HCT116 (cell line): Measurements from ENCODE around the gene CXorf49. TPM values are rescaled to one million over a fixed set of nuclear protein-coding genes. Genes with fewer than 3 reads are reported as not detected.

ENCODE experiments used
- ATAC-seq: fragments of 200-7000 bp; cut with Tn5 transposase; 2 replicates; pipeline ENCODE4 v1.9.1; 2020; ENCODE audit warnings: mild to moderate bottlenecking, moderate library complexity
- BruUV-seq: library from RNA; stranded (reverse); fragments of 400-500 nt; replicated peaks from 2 replicates; lab custom pipeline; 2021; lab: Mats Ljungman, UMichigan
- CTCF ChIA-PET: fragments of 300-600 bp; sonication (Branson Sonifier 250); formaldehyde crosslinking; loops from one replicate; lab custom pipeline; 2021; ENCODE audit warnings: antibody characterized with exemption; lab: Charles Lee
- POLR2A ChIA-PET: fragments of 300-600, 350-600 bp; sonication (Branson Sonifier 250); formaldehyde crosslinking; loops from one replicate; lab custom pipeline; 2021; ENCODE audit warnings: antibody characterized with exemption; lab: Charles Lee
- RAD21 ChIA-PET, 2 experiments: fragments of 300-600 bp; sonication (Branson Sonifier 250); formaldehyde crosslinking; loops; one replicate each; lab custom pipeline; 2023; ENCODE audit warnings: low total read pairs in 2 of 2; ENCODE audit not compliant: uncharacterized antibody in 2 of 2, unreplicated experiment in 2 of 2, low non-redundant PET in 1 of 2; lab: Charles Lee
- DNase-seq: peaks from one replicate; pipeline ENCODE4 v3.0.0-alpha.2; 2010; ENCODE audit warnings: low read depth, low spot score
- H2AFZ ChIP-seq: fragments of 200-600 bp; shearing (Covaris generic), sonication (generic); 2 replicates; pipeline ENCODE4 v1.6.1; 2017; ENCODE audit warnings: low read depth, mixed run types, mixed read lengths, antibody characterized with exemption, low read length; ENCODE audit not compliant: poor library complexity, severe bottlenecking
- H3K27ac ChIP-seq: 2 replicates; pipeline ENCODE4 v1.5.1; 2012; ENCODE audit warnings: low read depth, low read length
- H3K27me3 ChIP-seq: fragments of 200-600 bp; sonication (generic); 2 replicates; pipeline ENCODE4 v1.6.1; 2016; ENCODE audit warnings: mixed run types, low read length, mixed read lengths; ENCODE audit not compliant: insufficient read depth
- H3K36me3 ChIP-seq, 2 experiments: fragments of 200-500 bp in 1 of 2; fragments of 200-600 bp in 1 of 2; sonication (Bioruptor generic) in 1 of 2; sonication (generic) in 1 of 2; 2 replicates each; pipeline versions ENCODE4 v1.5.1 to v1.6.1; 2014 to 2016; ENCODE audit warnings: low read length in 2 of 2, inconsistent platforms in 1 of 2, mixed read lengths in 1 of 2, mixed run types in 1 of 2; ENCODE audit not compliant: insufficient read depth in 2 of 2, control insufficient read depth in 1 of 2
- H3K4me1 ChIP-seq, 2 experiments: fragments of 200-600 bp in 1 of 2; sonication (generic) in 1 of 2; 2 replicates each; pipeline versions ENCODE4 v1.5.1 to v1.6.1; 2012 to 2017; ENCODE audit warnings: low read length in 2 of 2, inconsistent platforms in 1 of 2, mild to moderate bottlenecking in 1 of 2, mixed read lengths in 1 of 2, mixed run types in 1 of 2, moderate library complexity in 1 of 2; ENCODE audit not compliant: insufficient read depth in 2 of 2, control insufficient read depth in 1 of 2
- H3K4me2 ChIP-seq: fragments of 200-600 bp; sonication (generic); 2 replicates; pipeline ENCODE4 v1.6.1; 2017; ENCODE audit warnings: mixed run types, low read length, mixed read lengths
- H3K4me3 ChIP-seq, 2 experiments: fragments of 200-600 bp in 1 of 2; sonication (generic) in 1 of 2; replicated peaks in 1 of 2; 2 replicates each; pipeline ENCODE4 v1.5.1; 2011 to 2016; ENCODE audit warnings: low read length in 2 of 2, control low read depth in 1 of 2, low read depth in 1 of 2, mild to moderate bottlenecking in 1 of 2, mixed read lengths in 1 of 2, mixed run types in 1 of 2
- H3K79me2 ChIP-seq: fragments of 200-600 bp; sonication (generic); 2 replicates; pipeline ENCODE4 v1.6.1; 2017; ENCODE audit warnings: mild to moderate bottlenecking, mixed run types, low read length, moderate library complexity, mixed read lengths; ENCODE audit not compliant: insufficient read depth
- H3K9ac ChIP-seq: fragments of 200-600 bp; sonication (generic); 2 replicates; pipeline ENCODE4 v1.6.1; 2016; ENCODE audit warnings: low read length, mixed read lengths
- H3K9me2 ChIP-seq: fragments of 200-600 bp; sonication (generic), shearing (Covaris generic); 2 replicates; pipeline ENCODE4 v1.6.1; 2017; ENCODE audit warnings: mixed run types, mild to moderate bottlenecking, moderate library complexity; ENCODE audit not compliant: insufficient read depth
- H3K9me3 ChIP-seq, 2 experiments: fragments of 200-500 bp in 1 of 2; fragments of 200-600 bp in 1 of 2; sonication (Bioruptor generic) in 1 of 2; sonication (generic) in 1 of 2; 2 replicates each; pipeline ENCODE4 v1.6.1; 2014 to 2017; ENCODE audit warnings: low read length in 2 of 2, mixed read lengths in 2 of 2, inconsistent platforms in 1 of 2, low read depth in 1 of 2, mild to moderate bottlenecking in 1 of 2, mixed run types in 1 of 2, moderate library complexity in 1 of 2; ENCODE audit not compliant: control insufficient read depth in 1 of 2, insufficient read depth in 1 of 2
- H4K20me1 ChIP-seq: fragments of 200-600 bp; sonication (generic), shearing (Covaris generic); 2 replicates; pipeline ENCODE4 v1.6.1; 2017; ENCODE audit warnings: mixed run types, mild to moderate bottlenecking, moderate library complexity; ENCODE audit not compliant: insufficient read depth
- ATF3 ChIP-seq: IDR thresholded peaks from 2 replicates; pipeline ENCODE4 v1.6.1; 2012
- CBX3 ChIP-seq: IDR thresholded peaks from 2 replicates; pipeline ENCODE4 v1.6.1; 2012; ENCODE audit warnings: low read depth
- CEBPB ChIP-seq: IDR thresholded peaks from 2 replicates; pipeline ENCODE4 v1.6.1; 2012; ENCODE audit warnings: low read depth
- EGR1 ChIP-seq: IDR thresholded peaks from 2 replicates; pipeline ENCODE4 v1.6.1; 2012; ENCODE audit warnings: low read depth
- EZH2 ChIP-seq: fragments of 200-600 bp; sonication (generic); IDR thresholded peaks from 2 replicates; pipeline ENCODE4 v1.6.1; 2017; ENCODE audit warnings: antibody characterized with exemption, mixed run types
- EZH2phosphoT487 ChIP-seq: fragments of 200-600 bp; IDR thresholded peaks from 2 replicates; pipeline ENCODE4 v1.6.1; 2018; ENCODE audit warnings: antibody characterized with exemption, borderline replicate concordance
- FOSL1 ChIP-seq: IDR thresholded peaks from 2 replicates; pipeline ENCODE4 v1.6.1; 2012; ENCODE audit warnings: low read depth
- JUND ChIP-seq: IDR thresholded peaks from 2 replicates; pipeline ENCODE4 v1.6.1; 2012
- MAX ChIP-seq: IDR thresholded peaks from 2 replicates; pipeline ENCODE4 v1.6.1; 2012
- POLR2A ChIP-seq: IDR thresholded peaks from 2 replicates; pipeline ENCODE4 v1.7.0; 2011; ENCODE audit warnings: borderline replicate concordance; ENCODE audit not compliant: insufficient read depth, insufficient read length; ENCODE audit errors: extremely low read depth
- RAD21 ChIP-seq: IDR thresholded peaks from 2 replicates; pipeline ENCODE4 v1.6.1; 2012; ENCODE audit warnings: low read depth, mild to moderate bottlenecking
- REST ChIP-seq: IDR thresholded peaks from 2 replicates; pipeline ENCODE4 v1.6.1; 2012; ENCODE audit warnings: low read depth
- SP1 ChIP-seq: IDR thresholded peaks from 2 replicates; pipeline ENCODE4 v1.6.1; 2012; ENCODE audit warnings: low read depth
- SRF ChIP-seq: IDR thresholded peaks from 2 replicates; pipeline ENCODE4 v1.6.1; 2012; ENCODE audit warnings: low read depth
- YY1 ChIP-seq: IDR thresholded peaks from 2 replicates; pipeline ENCODE4 v1.6.1; 2011; ENCODE audit warnings: low read length, low read depth, moderate library complexity, mild to moderate bottlenecking; ENCODE audit not compliant: insufficient replicate concordance; ENCODE audit errors: extremely low read depth
- ZBTB33 ChIP-seq: IDR thresholded peaks from 2 replicates; pipeline ENCODE4 v1.6.1; 2011; ENCODE audit warnings: mild to moderate bottlenecking, low read length, moderate library complexity; ENCODE audit not compliant: insufficient replicate concordance; ENCODE audit errors: extremely low read depth
- ZNF274 ChIP-seq: fragments of 200-500 bp; sonication (Bioruptor generic); IDR thresholded peaks from 2 replicates; pipeline ENCODE4 v1.6.1; 2014; ENCODE audit warnings: mild to moderate bottlenecking, low read depth, low read length, inconsistent platforms
- intact Hi-C: fragments of 100-400 bp; cut with micrococcal nuclease; formaldehyde crosslinking; loops from 2 replicates; pipeline ENCODE4 v1.10.0; 2022
- total RNA-seq: library from RNA; stranded (reverse); gene quantifications from one replicate; pipeline ENCODE4 v1.2.1, GENCODE V29; 2021; ENCODE audit not compliant: unreplicated experiment

CXorf49 gene
- total RNA-seq, 1 experiment from 2014 or later: not detected

GRCh38 chrX:71671938-71672337 is 46.1 kb downstream of the CXorf49 start (continued):
- TF ChIP-seq ZBTB33: no peak
- TF ChIP-seq ZNF274: no peak
- TF ChIP-seq ATF3: no peak
- TF ChIP-seq CEBPB: no peak
- TF ChIP-seq POLR2A: no peak
- TF ChIP-seq MAX: no peak

GRCh38 chrX:71671043-71671780 is 46.9 kb downstream of the CXorf49 start:
- no peaks in the 10 kb centered on the region for H3K9me2 ChIP-seq
- POLR2A ChIA-PET: no interaction called here
- no peak overlapping the region for H3K4me3 ChIP-seq
- no peaks in the 10 kb centered on the region for H4K20me1 ChIP-seq
- H2AFZ ChIP-seq: no peak overlapping the region
- DNase-seq (no peak), ATAC-seq (no peak)
- no peaks in the 10 kb centered on the region for H3K79me2 ChIP-seq
- BruUV-seq: no TSS peak
- peaks cover 0 to 5% of the 10 kb centered on the region in 2 experiments; a peak in 1 of 4 replicates for H3K4me1 ChIP-seq
- no peaks in the 10 kb centered on the region for H3K36me3 ChIP-seq
- H3K4me2 ChIP-seq: no peak overlapping the region
- intact Hi-C loops: no loop called here
- CTCF ChIA-PET: interaction anchor here (1.0 kb wide), 1 partner anchor 189 kb away, joined by 4 read pairs; no protein-coding TSS in a partner anchor
- no peak overlapping the region for H3K27ac ChIP-seq
- H3K9me3 ChIP-seq: no peaks in the 10 kb centered on the region
- H3K9ac ChIP-seq: no peak overlapping the region
- RAD21 ChIA-PET: no interaction called here
- H3K27me3 ChIP-seq: no peaks in the 10 kb centered on the region
- TF ChIP-seq EZH2phosphoT487 (no peak), JUND (no peak), ZNF274 (no peak), SP1 (no peak), EZH2 (no peak), EGR1 (no peak), FOSL1 (no peak), YY1 (no peak), CEBPB (no peak), RAD21 (no peak), CBX3 (no peak), REST (no peak), SRF (no peak), ZBTB33 (no peak)
